AG10803 (cell line): ENCODE data around the gene DTD1.

ENCODE experiments used
- DNase-seq: peaks from one replicate; pipeline ENCODE4 v3.0.0; 2010; ENCODE audit warnings: low read depth
- H3K4me3 ChIP-seq: 2 replicates; pipeline ENCODE4 v1.5.1; 2011; ENCODE audit warnings: mild to moderate bottlenecking, low read length, control low read depth
- CTCF ChIP-seq: conservative IDR thresholded peaks from 2 replicates; pipeline ENCODE4 v1.5.1; 2011; ENCODE audit warnings: mild to moderate bottlenecking, low read length, control low read depth, inconsistent platforms

DTD1 gene

GRCh38 chr20:18805881-18806280 lies 218.0 kb downstream of the DTD1 start:
- no peak overlapping the region for H3K4me3 ChIP-seq
- DNase-seq: peak; percentile 12
- no peak for TF ChIP-seq CTCF

- no peak for DNase-seq
- TF ChIP-seq CTCF: no peak
Observed at GRCh38 chr20:18808712-18809111, 220.9 kb downstream of the DTD1 start.

GRCh38 chr20:18811186-18811585 lies 223.3 kb downstream of the DTD1 start:
- no peak for TF ChIP-seq CTCF
- no peak for DNase-seq
- H3K4me3 ChIP-seq: no peak overlapping the region

More at GRCh38 chr20:18808712-18809111, 220.9 kb downstream of the DTD1 start:
- H3K4me3 ChIP-seq: no peak overlapping the region

GRCh38 chr20:18811904-18812303 lies 224.1 kb downstream of the DTD1 start:
- TF ChIP-seq CTCF: no peak
- no peak overlapping the region for H3K4me3 ChIP-seq
- no peak for DNase-seq

- DNase-seq: no peak
- TF ChIP-seq CTCF: no peak
- H3K4me3 ChIP-seq: no peak within 1 kb of the TSS
Observed at GRCh38 chr20:18813483-18813882, 225.6 kb downstream of the DTD1 start, which contains the start of gene SCP2D1. Gene SCP2D1, plus strand, starts transcription at chr20:18813783. Its CDS starts 33 bp downstream, at chr20:18813816.

- TF ChIP-seq CTCF: no peak
- no peak for DNase-seq
- no peak overlapping the region for H3K4me3 ChIP-seq
Observed at GRCh38 chr20:18815194-18815942, 227.5 kb downstream of the DTD1 start.
